DMS153 treated with DMSO at 0.1 percent for 48 hours (cell line): ENCODE measurements around the gene YBX3.
A peak's percentile ranks its signal among the peaks of the same experiment; 100 is the strongest.
"Not testable (repeated sequence)": the region's sequence is repeated elsewhere in the genome, so short reads cannot be mapped to it uniquely, and the experiment has no call there.

Experiments
- DNase-seq: peaks from one replicate; lab custom pipeline; 2025; ENCODE audit not compliant: unreplicated experiment; lab: John Stamatoyannopoulos, UW

Gene YBX3

GRCh38 chr12:10722905-10723746, at the start of gene YBX3:
Gene YBX3, minus strand, starts transcription at chr12:10723323. Its CDS starts 212 bp downstream, at chr12:10723111.
- peak; percentile 25 for DNase-seq

GRCh38 chr12:10771132-10771733, 48.1 kb upstream of the YBX3 start:
- peak; percentile 18 for DNase-seq

- no peak for DNase-seq
These were observed 36.5 kb upstream of the YBX3 start for GRCh38 chr12:10759657-10760056.

- no peak for DNase-seq
These were observed 33.1 kb upstream of the YBX3 start for GRCh38 chr12:10756194-10756593.

GRCh38 chr12:10753059-10753458, 29.9 kb upstream of the YBX3 start:
- no peak for DNase-seq

GRCh38 chr12:10750385-10750727, 27.2 kb upstream of the YBX3 start:
- DNase-seq, result no peak

- DNase-seq, result peak; percentile 86
These were observed 26.7 kb upstream of the YBX3 start for GRCh38 chr12:10749700-10750384.

- no peak for DNase-seq
These were observed 24.6 kb upstream of the YBX3 start for GRCh38 chr12:10747730-10748129.

GRCh38 chr12:10743420-10743819, 20.3 kb upstream of the YBX3 start:
- not testable (repeated sequence) for DNase-seq

GRCh38 chr12:10741845-10742244, 18.7 kb upstream of the YBX3 start:
- no peak for DNase-seq

- DNase-seq, result no peak
These were observed 17.1 kb upstream of the YBX3 start for GRCh38 chr12:10740182-10740581.

GRCh38 chr12:10739157-10740118, 16.3 kb upstream of the YBX3 start:
- no peak for DNase-seq

- no peak for DNase-seq
These were observed 14.1 kb upstream of the YBX3 start for GRCh38 chr12:10737249-10737648.

GRCh38 chr12:10736463-10736862, 13.3 kb upstream of the YBX3 start:
- no peak for DNase-seq

GRCh38 chr12:10735428-10735827, 12.3 kb upstream of the YBX3 start:
- no peak for DNase-seq

- DNase-seq, result no peak
These were observed 9.4 kb upstream of the YBX3 start for GRCh38 chr12:10732549-10732948.

GRCh38 chr12:10732066-10732465, 8.9 kb upstream of the YBX3 start:
- DNase-seq, result no peak

- DNase-seq, result no peak
These were observed 7.4 kb upstream of the YBX3 start for GRCh38 chr12:10730559-10730958.

GRCh38 chr12:10728091-10728490, 5.0 kb upstream of the YBX3 start:
- no peak for DNase-seq

GRCh38 chr12:10726945-10727344, 3.8 kb upstream of the YBX3 start:
- no peak for DNase-seq

GRCh38 chr12:10725003-10725402, 1.9 kb upstream of the YBX3 start:
- DNase-seq, result no peak
